OCI-LY3 (cell line): ENCODE results near the gene KDM6A.

Experiments used
- H2AFZ ChIP-seq: fragments of 200-600, 300-600 bp; shearing (Covaris generic); 2 replicates; pipeline ENCODE4 v1.6.0; 2014; ENCODE audit warnings: antibody characterized with exemption, low read depth, low read length
- H3K27ac ChIP-seq: fragments of 200-600, 300-600 bp; sonication (generic); 2 replicates; pipeline ENCODE4 v1.5.1; 2014; ENCODE audit warnings: mild to moderate bottlenecking, low read length, moderate library complexity, mixed read lengths
- H3K27me3 ChIP-seq: fragments of 200-600, 300-600 bp; sonication (generic); 2 replicates; pipeline ENCODE4 v1.6.1; 2014; ENCODE audit warnings: low read depth, low read length, mixed read lengths
- H3K36me3 ChIP-seq: fragments of 200-600, 300-600 bp; sonication (generic); replicated peaks from 2 replicates; pipeline ENCODE3; 2014; ENCODE audit warnings: low read depth, low read length, mixed read lengths
- H3K4me1 ChIP-seq: fragments of 300-600, 200-600 bp; sonication (generic); 2 replicates; pipeline ENCODE4 v1.6.1; 2014; ENCODE audit warnings: low read length, mixed read lengths
- H3K4me2 ChIP-seq: fragments of 200-600, 300-600 bp; sonication (generic); 2 replicates; pipeline ENCODE4 v1.6.1; 2014; ENCODE audit warnings: low read length, mixed read lengths
- H3K4me3 ChIP-seq: fragments of 300-600, 200-600 bp; sonication (generic); 2 replicates; pipeline ENCODE4 v1.5.1; 2014; ENCODE audit warnings: antibody characterized with exemption, mild to moderate bottlenecking, low read length, moderate library complexity
- H3K79me2 ChIP-seq: fragments of 300-600, 200-600 bp; shearing (Covaris generic); 2 replicates; pipeline ENCODE4 v1.6.1; 2014; ENCODE audit warnings: mild to moderate bottlenecking, low read length, mixed read lengths
- H3K9ac ChIP-seq: fragments of 300-600, 200-600 bp; shearing (Covaris generic); 2 replicates; pipeline ENCODE4 v1.6.0; 2014; ENCODE audit warnings: mild to moderate bottlenecking, low read length, moderate library complexity
- H3K9me3 ChIP-seq: fragments of 200-600, 300-600 bp; shearing (Covaris generic); 2 replicates; pipeline ENCODE4 v1.6.1; 2014; ENCODE audit warnings: low read length, mixed read lengths; ENCODE audit not compliant: insufficient read depth
- H4K20me1 ChIP-seq: fragments of 200-600, 300-600 bp; sonication (generic); 2 replicates; pipeline ENCODE4 v1.6.1; 2016; ENCODE audit warnings: low read length, mixed read lengths; ENCODE audit not compliant: insufficient read depth
- EZH2phosphoT487 ChIP-seq: fragments of 200-600 bp; shearing (Covaris generic); IDR thresholded peaks from 2 replicates; pipeline ENCODE4 v1.6.1; 2018; ENCODE audit warnings: antibody characterized with exemption, mixed run types, low read depth
- TF ChIP-seq, protein P1 (sequence below): fragments of 200-600, 300-600 bp; sonication (generic); IDR thresholded peaks from 2 replicates; pipeline ENCODE4 v1.5.1; 2014; ENCODE audit warnings: antibody characterized with exemption, low read length, low read depth

KDM6A gene

DNA sequence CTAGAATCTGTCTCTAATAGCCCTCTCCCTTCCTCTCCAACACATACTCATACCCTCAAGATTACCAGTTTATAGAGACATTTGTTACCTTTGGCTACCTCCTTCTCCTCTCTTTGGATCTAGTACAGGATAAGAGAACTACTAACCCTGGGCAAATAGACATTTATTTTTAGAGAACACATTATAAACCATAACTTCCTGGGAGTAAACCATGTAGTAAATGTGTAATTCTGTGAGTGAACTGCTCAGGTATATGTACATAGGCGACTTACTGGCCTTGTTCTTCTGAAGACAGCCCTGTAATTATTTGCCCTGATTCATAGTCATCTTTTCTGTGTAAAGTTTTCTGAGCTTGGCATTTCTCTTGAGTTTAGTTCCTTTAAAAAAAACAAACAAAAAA lies 94.2 kb downstream of the KDM6A start:
- H3K4me1 ChIP-seq = 0 out of 2 replicates have a peak, but pooled peaks cover 2% of the 10 kb centered on the region
- no peak overlapping the region for H3K4me3 ChIP-seq
- H4K20me1 ChIP-seq = peaks cover 27% of the 10 kb centered on the region
- H3K9me3 ChIP-seq = no peaks in the 10 kb centered on the region
- H3K36me3 ChIP-seq = no peaks in the 10 kb centered on the region
- TF ChIP-seq, protein P1, sequence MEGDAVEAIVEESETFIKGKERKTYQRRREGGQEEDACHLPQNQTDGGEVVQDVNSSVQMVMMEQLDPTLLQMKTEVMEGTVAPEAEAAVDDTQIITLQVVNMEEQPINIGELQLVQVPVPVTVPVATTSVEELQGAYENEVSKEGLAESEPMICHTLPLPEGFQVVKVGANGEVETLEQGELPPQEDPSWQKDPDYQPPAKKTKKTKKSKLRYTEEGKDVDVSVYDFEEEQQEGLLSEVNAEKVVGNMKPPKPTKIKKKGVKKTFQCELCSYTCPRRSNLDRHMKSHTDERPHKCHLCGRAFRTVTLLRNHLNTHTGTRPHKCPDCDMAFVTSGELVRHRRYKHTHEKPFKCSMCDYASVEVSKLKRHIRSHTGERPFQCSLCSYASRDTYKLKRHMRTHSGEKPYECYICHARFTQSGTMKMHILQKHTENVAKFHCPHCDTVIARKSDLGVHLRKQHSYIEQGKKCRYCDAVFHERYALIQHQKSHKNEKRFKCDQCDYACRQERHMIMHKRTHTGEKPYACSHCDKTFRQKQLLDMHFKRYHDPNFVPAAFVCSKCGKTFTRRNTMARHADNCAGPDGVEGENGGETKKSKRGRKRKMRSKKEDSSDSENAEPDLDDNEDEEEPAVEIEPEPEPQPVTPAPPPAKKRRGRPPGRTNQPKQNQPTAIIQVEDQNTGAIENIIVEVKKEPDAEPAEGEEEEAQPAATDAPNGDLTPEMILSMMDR = no peak
- TF ChIP-seq EZH2phosphoT487 = no peak
- H2AFZ ChIP-seq = no peak overlapping the region
- H3K79me2 ChIP-seq = peaks cover 13% of the 10 kb centered on the region
- H3K4me2 ChIP-seq = no peak overlapping the region
- no peak overlapping the region for H3K9ac ChIP-seq
- no peak overlapping the region for H3K27ac ChIP-seq
- no peaks in the 10 kb centered on the region for H3K27me3 ChIP-seq

DNA sequence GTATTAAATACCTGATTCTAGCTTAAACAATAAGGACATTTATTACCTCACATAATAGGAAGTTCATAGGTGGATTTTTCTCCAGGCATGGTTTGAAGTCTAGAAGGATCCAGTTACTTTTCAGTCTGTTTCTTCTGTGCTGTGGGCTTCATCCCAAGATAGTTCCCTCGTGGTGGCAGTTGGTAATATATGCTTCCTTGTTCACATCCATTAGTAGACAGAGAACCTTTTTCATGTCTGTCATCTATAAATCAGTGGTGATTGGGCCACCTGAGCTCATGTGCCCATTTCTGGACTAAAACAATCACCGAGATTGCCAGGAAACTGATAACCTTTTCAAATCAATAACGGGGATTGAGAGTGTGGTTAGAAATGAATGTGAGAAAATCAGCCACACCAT lies 97.7 kb downstream of the KDM6A start:
- Histone ChIP-seq H4K20me1 (peaks cover 17% of the 10 kb centered on the region), H3K4me1 (0 out of 2 replicates have a peak, but pooled peaks cover 2% of the 10 kb centered on the region), H2AFZ (no peak overlapping the region), H3K27ac (no peak overlapping the region), H3K36me3 (peaks cover 10% of the 10 kb centered on the region), H3K4me3 (no peak overlapping the region), H3K9me3 (no peaks in the 10 kb centered on the region), H3K79me2 (peaks cover 26% of the 10 kb centered on the region), H3K4me2 (no peak overlapping the region), H3K27me3 (no peaks in the 10 kb centered on the region), H3K9ac (no peak overlapping the region)
- TF ChIP-seq EZH2phosphoT487 = no peak
- TF ChIP-seq, protein P1 = no peak

DNA sequence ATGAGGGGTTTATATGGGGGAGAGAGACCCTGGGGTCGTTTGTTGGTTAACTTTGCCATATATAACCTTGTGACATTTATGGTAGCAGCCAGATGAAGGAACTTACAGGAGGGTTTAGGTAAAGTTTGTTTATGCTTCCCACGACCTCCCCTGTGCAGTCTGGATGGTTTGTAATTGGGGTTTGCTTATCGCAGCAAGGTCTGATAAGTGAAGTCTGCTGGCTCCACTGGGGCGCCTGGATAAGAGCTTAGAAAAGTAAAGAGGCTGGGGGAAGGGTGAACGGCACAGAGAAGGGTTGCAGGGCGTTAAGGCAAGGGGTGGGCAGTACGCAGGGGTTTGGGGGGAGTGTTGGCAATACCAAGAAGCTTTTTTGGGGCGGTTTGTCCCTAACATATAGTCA lies 98.7 kb downstream of the KDM6A start:
- no peaks in the 10 kb centered on the region for H3K4me1 ChIP-seq
- no peaks in the 10 kb centered on the region for H3K27me3 ChIP-seq
- no peak overlapping the region for H3K4me3 ChIP-seq
- H3K9ac ChIP-seq = no peak overlapping the region
- H3K27ac ChIP-seq = no peak overlapping the region
- H3K9me3 ChIP-seq = no peaks in the 10 kb centered on the region
- peaks cover 13% of the 10 kb centered on the region for H3K36me3 ChIP-seq
- H4K20me1 ChIP-seq = peaks cover 17% of the 10 kb centered on the region
- no peak overlapping the region for H3K4me2 ChIP-seq
- H3K79me2 ChIP-seq = peaks cover 27% of the 10 kb centered on the region
- H2AFZ ChIP-seq = no peak overlapping the region
- TF ChIP-seq EZH2phosphoT487 = no peak
- TF ChIP-seq, protein P1 = no peak

DNA sequence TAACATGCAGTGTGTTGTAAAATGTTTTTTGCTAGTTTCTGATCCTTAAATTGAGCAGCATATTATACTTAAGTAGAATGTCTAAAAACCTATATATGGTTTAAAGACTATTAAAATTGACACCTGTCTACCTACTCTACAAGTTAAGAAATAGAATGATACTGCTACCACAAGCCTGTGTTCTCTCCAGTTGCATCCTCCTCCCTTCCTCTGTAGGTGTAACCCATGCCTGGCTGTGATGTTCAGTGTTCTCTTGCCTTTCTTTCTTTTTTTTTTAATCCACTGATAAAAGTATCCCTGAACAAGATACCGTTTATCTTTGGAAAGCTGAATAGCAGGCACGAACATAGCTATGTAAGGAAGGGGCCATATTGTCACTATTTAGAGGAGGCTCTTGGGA lies 99.1 kb downstream of the KDM6A start:
- H3K9ac ChIP-seq = no peak overlapping the region
- H3K4me3 ChIP-seq = no peak overlapping the region
- H3K9me3 ChIP-seq = no peaks in the 10 kb centered on the region
- no peaks in the 10 kb centered on the region for H3K4me1 ChIP-seq
- peaks cover 27% of the 10 kb centered on the region for H3K79me2 ChIP-seq
- no peak overlapping the region for H3K27ac ChIP-seq
- peaks cover 15% of the 10 kb centered on the region for H3K36me3 ChIP-seq
- H4K20me1 ChIP-seq = peaks cover 17% of the 10 kb centered on the region
- TF ChIP-seq EZH2phosphoT487 = no peak
- TF ChIP-seq, protein P1 = no peak
- H3K27me3 ChIP-seq = no peaks in the 10 kb centered on the region
- no peak overlapping the region for H3K4me2 ChIP-seq
- H2AFZ ChIP-seq = no peak overlapping the region
